GM12878 (cell line): Measurements from ENCODE around the gene POLR2L. TPM values are rescaled to one million over a fixed set of nuclear protein-coding genes. Genes with fewer than 3 reads are reported as not detected.

ENCODE experiments used
- ATAC-seq: fragments of 200-7000 bp; cut with Tn5 transposase; 3 replicates; pipeline ENCODE4 v1.9.1; 2020; ENCODE audit warnings: mild to moderate bottlenecking, moderate library complexity
- BruUV-seq: library from RNA; stranded (reverse); fragments of 400-500 nt; replicated peaks from 2 replicates; lab custom pipeline; 2021; lab: Mats Ljungman, UMichigan
- CTCF ChIA-PET: fragments of 300-600 bp; sonication (Branson Sonifier 250); formaldehyde crosslinking; extraction: SDS; loops from one replicate; lab custom pipeline; 2021; ENCODE audit warnings: inconsistent platforms; lab: Yijun Ruan, JAX
- POLR2A ChIA-PET: fragments of 350-600 bp; formaldehyde crosslinking; extraction: SDS; loops from one replicate; lab custom pipeline; 2021; ENCODE audit warnings: inconsistent platforms; lab: Charles Lee
- RAD21 ChIA-PET: fragments of 300-600 bp; sonication (Branson Sonifier 250); formaldehyde crosslinking; loops from one replicate; lab custom pipeline; 2023; ENCODE audit warnings: antibody characterized with exemption; ENCODE audit not compliant: unreplicated experiment; lab: Charles Lee
- SMC1A ChIA-PET: fragments of 300-600 bp; sonication (Branson Sonifier 250); formaldehyde crosslinking; loops from one replicate; lab custom pipeline; 2023; ENCODE audit not compliant: unreplicated experiment, uncharacterized antibody; lab: Charles Lee
- DNase-seq: peaks from one replicate; pipeline ENCODE4 v3.0.0-alpha.2; 2011; ENCODE audit warnings: low read depth, low spot score
- FAIRE-seq: peaks from 3 replicates; lab custom pipeline; 2011; peaks lifted over from hg19 to GRCh38; lab: Jason Lieb, UNC
- H2AFZ ChIP-seq: 2 replicates; pipeline ENCODE4 v1.6.0; 2011; ENCODE audit warnings: low read depth, low read length, control low read depth; ENCODE audit not compliant: control insufficient read depth
- H3K27ac ChIP-seq: 2 replicates; pipeline ENCODE4 v1.5.1; 2011; ENCODE audit warnings: control low read depth; ENCODE audit not compliant: control insufficient read depth, insufficient read depth
- H3K27me3 ChIP-seq, 2 experiments: replicated peaks in 1 of 2; 2 replicates each; pipeline versions ENCODE4 v1.6.0 to v1.6.1; 2011; ENCODE audit warnings: low read length in 1 of 2; ENCODE audit not compliant: control insufficient read depth in 2 of 2, insufficient read depth in 2 of 2
- H3K36me3 ChIP-seq, 2 experiments: 2 replicates each; pipeline ENCODE4 v1.5.1; 2011; ENCODE audit warnings: low read length in 1 of 2; ENCODE audit not compliant: control insufficient read depth in 2 of 2, insufficient read depth in 2 of 2
- H3K4me1 ChIP-seq: 2 replicates; pipeline ENCODE4 v1.6.1; 2011; ENCODE audit warnings: mild to moderate bottlenecking, low read length, moderate library complexity, mixed read lengths; ENCODE audit not compliant: control insufficient read depth, insufficient read depth
- H3K4me2 ChIP-seq: 2 replicates; pipeline ENCODE4 v1.6.0; 2011; ENCODE audit warnings: control low read depth; ENCODE audit not compliant: control insufficient read depth, insufficient read depth
- H3K4me3 ChIP-seq: fragments of 200-600 bp; sonication (generic); 2 replicates; pipeline ENCODE4 v1.5.1; 2016
- H3K79me2 ChIP-seq: 2 replicates; pipeline ENCODE4 v1.6.0; 2011; ENCODE audit warnings: low read length; ENCODE audit not compliant: control insufficient read depth, insufficient read depth
- H3K9ac ChIP-seq: 2 replicates; pipeline ENCODE4 v1.8.0; 2011; ENCODE audit warnings: low read length, control low read depth, mixed read lengths; ENCODE audit not compliant: control insufficient read depth, insufficient read depth
- H3K9me3 ChIP-seq: replicated peaks from 3 replicates; pipeline ENCODE4 v1.5.1; 2011; ENCODE audit warnings: mild to moderate bottlenecking, low read length; ENCODE audit not compliant: control insufficient read depth, insufficient read depth
- H4K20me1 ChIP-seq: 2 replicates; pipeline ENCODE4 v1.6.0; 2011; ENCODE audit not compliant: control insufficient read depth, insufficient read depth
- ATF7 ChIP-seq: fragments of 450-650 bp; IDR thresholded peaks from 2 replicates; pipeline ENCODE4 v1.6.1; 2016; ENCODE audit warnings: low read depth, mild to moderate bottlenecking
- BACH1 ChIP-seq: fragments of 450-650 bp; IDR thresholded peaks from 2 replicates; pipeline ENCODE4 v1.6.1; 2017; ENCODE audit warnings: mild to moderate bottlenecking, borderline replicate concordance
- KDM1A ChIP-seq: fragments of 200-600 bp; sonication (generic); IDR thresholded peaks from 2 replicates; pipeline ENCODE4 v1.6.1; 2016; ENCODE audit warnings: borderline replicate concordance
- NBN ChIP-seq: fragments of 450-650 bp; IDR thresholded peaks from 2 replicates; pipeline ENCODE4 v1.6.1; 2016
- NR2F1 ChIP-seq: fragments of 450-650 bp; conservative IDR thresholded peaks from 2 replicates; pipeline ENCODE4 v1.6.1; 2017; ENCODE audit warnings: mild to moderate bottlenecking
- PML ChIP-seq: IDR thresholded peaks from 2 replicates; pipeline ENCODE4 v1.6.1; 2012; ENCODE audit warnings: low read length, inconsistent platforms
- WGBS: methylation state at CpG from one replicate; pipeline ENCODE4 v1.1.6; 2016; ENCODE audit warnings: low lambda C conversion rate; ENCODE audit not compliant: insufficient replicate concordance, insufficient coverage; ENCODE audit errors: missing lambda C conversion rate; 5-methylcytosine and 5-hydroxymethylcytosine counted together
- in situ Hi-C: fragments of 300-500 bp; cut with MboI; formaldehyde crosslinking; loops from 9 replicates; pipeline ENCODE4 v1.14.3; 2018; ENCODE audit warnings: mixed read lengths
- intact Hi-C: fragments of 100-400 bp; cut with micrococcal nuclease; formaldehyde crosslinking; loops from one replicate; pipeline ENCODE4 v1.14.2; 2022; ENCODE audit not compliant: unreplicated experiment
- polyA plus RNA-seq, 11 experiments: library from polyadenylated mRNA; depleted of rRNA in 4 of 11; unstranded in 6 of 11; stranded (reverse) in 5 of 11; fragments of >200 nt; fragmentation: Nextera tagmentation in 4 of 11; fragmentation: Illumina TruSeq in 1 of 11; extraction: Ambion mirVana in 4 of 11; extraction: Trizol in 1 of 11; gene quantifications; 1 replicate in 1 of 11; 2 replicates in 10 of 11; pipeline versions ENCODE4 v1.2.1 to v1.2.3, GENCODE V29; 2011 to 2016; ENCODE audit warnings: inconsistent platforms in 2 of 11, missing spikeins in 2 of 11, low read depth in 1 of 11
- total RNA-seq, 4 experiments: library from RNA; depleted of rRNA in 3 of 4; stranded (reverse); fragments of >200 nt in 3 of 4; fragmentation: Illumina TruSeq in 1 of 4; extraction: Trizol in 1 of 4; gene quantifications; 2 replicates each; pipeline versions ENCODE4 v1.2.1 to v1.2.3, GENCODE V29; 2013 to 2021
- TF ChIP-seq, protein P1 (sequence below): fragments of 450-650 bp; IDR thresholded peaks from 2 replicates; pipeline ENCODE4 v1.6.1; 2018; ENCODE audit warnings: mild to moderate bottlenecking, low read depth, moderate library complexity; ENCODE audit not compliant: partially characterized antibody

Gene POLR2L
- total and polyA plus RNA-seq, 10 of the 15 experiments (the other 5 are each of a cell fraction or from before 2014, with no cell fraction given), result 23.1 to 497 (median 125) TPM

DNA sequence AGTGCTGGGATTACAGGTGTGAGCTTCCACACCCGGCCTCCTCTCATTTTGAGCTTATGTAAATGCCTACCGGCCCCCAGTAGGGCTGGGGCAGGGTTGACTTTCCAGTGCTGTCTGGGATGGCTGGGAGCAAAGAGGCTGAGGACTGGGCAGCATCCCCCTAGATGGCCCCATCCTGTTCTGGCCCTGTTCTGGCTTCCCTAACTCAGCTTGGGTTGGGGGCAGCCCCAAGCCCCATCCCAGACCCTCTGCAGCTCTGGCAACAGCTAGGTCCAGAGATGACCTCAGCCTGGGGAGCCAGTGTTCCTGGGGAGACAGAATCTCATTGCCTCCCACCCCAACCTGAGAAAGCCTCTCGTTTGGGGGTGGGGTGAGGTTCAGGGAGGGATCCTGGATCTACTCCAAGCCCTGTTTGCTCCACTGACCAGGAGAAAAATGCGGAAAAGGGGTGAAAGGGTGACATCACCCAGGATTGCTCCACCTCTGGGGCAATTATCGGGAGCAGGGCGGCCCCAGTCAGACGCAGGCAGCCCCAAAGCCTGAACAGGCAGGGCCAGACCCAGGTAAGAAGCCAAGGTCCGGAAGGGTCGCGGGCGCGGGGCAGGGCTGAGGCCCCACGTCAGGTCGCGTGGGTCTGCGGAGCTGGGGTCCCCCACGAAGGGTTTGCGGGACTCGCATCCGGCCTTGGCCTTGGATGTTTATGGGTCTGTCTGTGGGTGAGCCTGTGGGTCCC is 23.8 kb downstream of the POLR2L start, which contains the start of gene PNPLA2:
TSS of gene PNPLA2 (plus strand) at position 519 of the 733 bp plus-strand sequence. CDS start 805 bp downstream, outside the sequence.
- Histone ChIP-seq H3K9me3 (no peaks in the 10 kb centered on the region), H2AFZ (peak within 1 kb of the TSS; percentile 72), H3K36me3 (peaks cover under 1 to 6% of the 10 kb centered on the region in 2 experiments; a peak in 3 of 4 replicates), H3K4me3 (peak within 1 kb of the TSS; percentile 82), H3K27ac (peak within 1 kb of the TSS; percentile 73), H3K27me3 (no peaks in the 10 kb centered on the region), H3K4me2 (peak within 1 kb of the TSS; percentile 83), H3K4me1 (no peaks in the 10 kb centered on the region; the same call in 1 of the 2 replicates), H3K9ac (peak within 1 kb of the TSS; percentile 82), H3K79me2 (peaks cover 5% of the 10 kb centered on the region), H4K20me1 (peaks cover 4% of the 10 kb centered on the region)
- no peak for DNase-seq
- no peak for ATAC-seq
- BruUV-seq, result no TSS peak
- POLR2A ChIA-PET, result interaction anchor here (0.6 to 4.3 kb wide), 13 partner anchors 8 to 203 kb away, joined by 3 to 33 read pairs (median 7); partner anchors contain the start of genes CD151, CRACR2B, IRF7 and PIDD1
- WGBS, result 35% methylated on average over 20 of the region's 20 CpGs
- SMC1A ChIA-PET, result interaction anchor here (0.8 to 1.7 kb wide), 2 partner anchors 8 to 10 kb away, joined by 4 to 5 read pairs; partner anchors contain the start of gene RPLP2
- FAIRE-seq, result no peak
- intact Hi-C loops (no loop called here), in situ Hi-C loops (loop anchor here (25.0 kb wide), 1 partner anchor 1569 kb away; the partner anchor contains the start of gene CD81)
- CTCF ChIA-PET, result interaction anchor here (1.2 to 1.3 kb wide), 2 partner anchors 8 to 24 kb away, joined by 4 read pairs; partner anchors contain the start of genes POLR2L and TSPAN4
- RAD21 ChIA-PET, result interaction anchor here (0.8 to 1.9 kb wide), 5 partner anchors 9 to 77 kb away, joined by 3 to 13 read pairs (median 4); partner anchors contain the start of genes PIDD1 and RPLP2
- TF ChIP-seq, protein P1, sequence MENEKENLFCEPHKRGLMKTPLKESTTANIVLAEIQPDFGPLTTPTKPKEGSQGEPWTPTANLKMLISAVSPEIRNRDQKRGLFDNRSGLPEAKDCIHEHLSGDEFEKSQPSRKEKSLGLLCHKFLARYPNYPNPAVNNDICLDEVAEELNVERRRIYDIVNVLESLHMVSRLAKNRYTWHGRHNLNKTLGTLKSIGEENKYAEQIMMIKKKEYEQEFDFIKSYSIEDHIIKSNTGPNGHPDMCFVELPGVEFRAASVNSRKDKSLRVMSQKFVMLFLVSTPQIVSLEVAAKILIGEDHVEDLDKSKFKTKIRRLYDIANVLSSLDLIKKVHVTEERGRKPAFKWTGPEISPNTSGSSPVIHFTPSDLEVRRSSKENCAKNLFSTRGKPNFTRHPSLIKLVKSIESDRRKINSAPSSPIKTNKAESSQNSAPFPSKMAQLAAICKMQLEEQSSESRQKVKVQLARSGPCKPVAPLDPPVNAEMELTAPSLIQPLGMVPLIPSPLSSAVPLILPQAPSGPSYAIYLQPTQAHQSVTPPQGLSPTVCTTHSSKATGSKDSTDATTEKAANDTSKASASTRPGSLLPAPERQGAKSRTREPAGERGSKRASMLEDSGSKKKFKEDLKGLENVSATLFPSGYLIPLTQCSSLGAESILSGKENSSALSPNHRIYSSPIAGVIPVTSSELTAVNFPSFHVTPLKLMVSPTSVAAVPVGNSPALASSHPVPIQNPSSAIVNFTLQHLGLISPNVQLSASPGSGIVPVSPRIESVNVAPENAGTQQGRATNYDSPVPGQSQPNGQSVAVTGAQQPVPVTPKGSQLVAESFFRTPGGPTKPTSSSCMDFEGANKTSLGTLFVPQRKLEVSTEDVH, result no peak
- peak; percentile 33; the same call in 1 of the 2 replicates for TF ChIP-seq BACH1
- no peak for TF ChIP-seq PML
- no peak for TF ChIP-seq ATF7
- TF ChIP-seq NBN, result no peak
- TF ChIP-seq KDM1A, result no peak
- no peak for TF ChIP-seq NR2F1
